ENCODE measurements around the gene FAF1.
"Not testable (repeated sequence)": the region's sequence is repeated elsewhere in the genome, so short reads cannot be mapped to it uniquely, and the experiment has no call there.

The FAF1 gene

GRCh38 chr1:50527987-50528320 lies 432.1 kb downstream of the FAF1 start:
- not testable (repeated sequence) for DNase-seq

DNA sequence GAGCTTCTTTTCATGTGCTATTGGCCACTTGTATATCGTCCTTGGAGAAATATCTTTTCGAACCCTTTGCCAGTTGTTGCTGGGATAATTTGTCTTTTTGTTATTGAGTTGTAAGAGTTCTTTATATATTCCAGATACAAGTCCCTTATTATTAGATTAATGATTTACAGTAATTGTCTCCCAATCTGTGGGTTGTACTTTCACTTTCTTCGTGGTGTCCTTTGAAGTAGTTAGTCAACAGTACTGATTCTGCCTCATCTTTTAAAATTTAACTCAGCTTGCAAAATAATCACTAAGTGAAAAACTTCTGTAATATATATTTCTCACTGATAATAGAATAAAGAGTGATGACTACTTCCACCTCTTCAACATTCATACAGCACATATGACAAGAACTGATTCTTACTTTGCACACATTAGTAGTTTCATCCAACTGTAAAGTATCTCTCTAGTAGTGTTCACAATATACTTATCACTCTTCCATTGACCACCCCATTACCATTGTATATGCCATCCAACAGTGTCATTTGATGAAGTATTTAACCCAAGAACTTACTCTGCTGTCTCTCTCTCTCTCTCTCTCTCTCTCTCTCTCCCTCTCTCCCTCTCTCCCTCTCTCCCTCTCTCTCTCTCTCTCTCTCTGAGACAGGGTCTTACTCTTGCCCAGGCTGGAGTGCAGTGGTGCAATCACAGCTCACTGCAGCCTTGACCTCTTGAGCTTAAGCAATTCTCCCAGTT lies 432.6 kb downstream of the FAF1 start:
- no peak for DNase-seq

DNA sequence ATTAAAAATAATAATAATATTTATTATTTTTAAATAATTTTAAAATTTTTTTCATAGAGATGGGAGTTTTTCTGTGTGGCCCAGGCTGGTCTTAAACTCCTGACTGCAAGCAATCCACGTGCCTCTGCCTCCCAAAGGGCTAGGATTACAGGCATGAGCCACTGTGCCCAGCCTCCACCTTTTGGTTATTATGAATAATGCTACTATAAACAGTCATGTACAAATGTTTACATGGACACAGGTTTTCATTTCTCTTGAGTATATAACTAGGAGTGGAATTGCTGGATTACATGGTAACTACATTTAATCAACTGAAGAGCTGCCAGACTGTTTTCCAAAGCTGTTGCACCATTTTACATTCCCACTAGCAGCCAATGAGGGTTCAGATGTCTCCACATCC lies 433.6 kb downstream of the FAF1 start:
- DNase-seq = no peak

- DNase-seq = no peak
These were observed 436.5 kb downstream of the FAF1 start for GRCh38 chr1:50523548-50523947.

DNA sequence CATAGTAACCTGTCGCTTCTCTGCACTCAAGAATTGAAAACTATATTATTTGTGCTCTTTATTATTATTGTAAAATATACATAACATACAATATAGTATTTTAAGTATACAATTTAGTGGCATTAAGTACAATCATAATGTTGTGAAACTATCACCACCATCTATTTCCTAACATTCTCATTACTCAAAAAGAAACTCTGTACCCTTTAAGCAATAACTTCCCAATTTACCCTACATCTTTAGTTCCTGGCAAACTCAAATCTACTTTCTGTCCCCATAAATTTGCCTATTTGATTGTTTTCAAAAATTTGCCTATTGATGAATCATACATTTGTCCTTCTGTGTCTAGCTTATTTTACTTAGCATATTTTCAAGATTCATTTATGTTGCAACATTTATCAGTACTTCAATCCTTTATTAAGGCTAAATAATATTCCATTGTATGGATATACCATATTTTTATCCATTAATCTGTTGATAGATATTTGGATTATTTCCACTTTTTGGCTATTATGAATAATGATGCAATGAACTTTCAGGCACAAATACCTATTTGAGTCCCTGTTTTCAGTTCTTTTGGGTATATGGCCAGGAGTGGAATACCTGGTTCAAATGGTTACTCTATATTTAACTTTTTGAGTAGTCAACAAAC lies 437.2 kb downstream of the FAF1 start:
- no peak for DNase-seq

- no peak for DNase-seq
These were observed 438.4 kb downstream of the FAF1 start for GRCh38 chr1:50521703-50522102.

- no peak for DNase-seq
These were observed 442.6 kb downstream of the FAF1 start for GRCh38 chr1:50517488-50517887.

- DNase-seq = no peak
These were observed 444.0 kb downstream of the FAF1 start for GRCh38 chr1:50516056-50516455.

DNA sequence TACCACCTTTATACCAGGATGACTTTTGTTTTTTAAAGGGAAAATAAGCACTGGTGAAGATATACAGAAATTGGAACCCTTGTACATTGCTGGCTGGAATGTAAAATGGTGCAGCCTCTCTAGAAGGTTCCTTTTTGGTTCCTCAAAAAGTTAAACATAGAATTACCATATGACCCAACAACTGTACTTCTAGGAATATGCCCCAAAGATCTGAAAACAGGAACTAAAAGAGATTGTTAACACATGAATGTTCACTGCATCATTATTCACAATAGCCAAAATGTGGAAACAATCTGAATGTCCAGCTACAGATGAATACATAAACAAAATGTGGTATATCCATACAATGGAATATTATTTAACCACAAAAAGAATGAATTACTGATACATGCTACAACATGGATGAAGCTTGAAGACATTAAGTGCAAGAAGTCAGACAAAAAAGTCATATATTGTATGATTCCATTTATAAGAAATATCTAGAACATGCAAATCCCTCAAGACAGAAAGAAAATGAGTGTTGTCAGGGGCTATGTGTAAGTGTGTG lies 452.0 kb downstream of the FAF1 start:
- DNase-seq = no peak

- DNase-seq = no peak
These were observed 454.6 kb downstream of the FAF1 start for GRCh38 chr1:50505427-50505826.

GRCh38 chr1:50503515-50503914 lies 456.6 kb downstream of the FAF1 start:
- no peak for DNase-seq

DNA sequence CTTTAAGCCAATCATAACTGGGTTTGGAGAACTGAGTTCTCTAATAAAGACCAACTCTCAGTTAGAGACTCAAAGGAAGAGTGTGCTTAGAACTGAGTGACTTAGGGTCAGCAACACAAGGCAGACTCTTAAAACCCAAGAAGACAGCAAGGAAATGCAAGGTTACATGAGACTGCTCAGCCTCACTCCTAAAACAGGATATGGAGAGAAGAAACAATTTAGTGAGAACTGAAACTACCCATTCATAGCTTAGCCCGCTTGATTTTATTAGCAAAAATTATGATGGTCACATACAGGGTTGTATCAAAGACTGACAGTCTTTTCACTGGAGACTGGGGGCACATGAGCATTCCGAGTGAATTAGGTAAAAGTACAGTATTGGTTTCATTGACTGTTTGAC lies 457.9 kb downstream of the FAF1 start:
- no peak for DNase-seq

- DNase-seq = no peak
These were observed 463.1 kb downstream of the FAF1 start for GRCh38 chr1:50497007-50497406.

DNA sequence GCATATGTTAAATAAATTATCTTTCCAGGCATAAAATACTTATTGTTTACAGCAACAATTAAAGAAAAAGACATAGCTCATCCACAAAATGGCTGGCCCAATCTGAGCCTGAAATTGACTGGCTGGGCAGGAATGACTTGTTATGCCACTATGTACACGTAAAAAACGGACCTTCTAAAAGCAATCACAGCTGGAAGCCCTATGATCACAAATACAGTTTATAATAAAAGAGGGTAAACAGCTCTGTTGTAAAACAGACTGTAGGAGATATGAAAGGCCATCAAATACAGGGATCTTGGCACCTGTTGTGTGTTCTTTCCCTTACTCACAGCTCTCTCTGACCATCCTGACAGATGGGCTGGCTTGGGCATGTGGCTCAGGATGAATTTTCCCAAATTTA lies 466.4 kb downstream of the FAF1 start:
- no peak for DNase-seq

DNA sequence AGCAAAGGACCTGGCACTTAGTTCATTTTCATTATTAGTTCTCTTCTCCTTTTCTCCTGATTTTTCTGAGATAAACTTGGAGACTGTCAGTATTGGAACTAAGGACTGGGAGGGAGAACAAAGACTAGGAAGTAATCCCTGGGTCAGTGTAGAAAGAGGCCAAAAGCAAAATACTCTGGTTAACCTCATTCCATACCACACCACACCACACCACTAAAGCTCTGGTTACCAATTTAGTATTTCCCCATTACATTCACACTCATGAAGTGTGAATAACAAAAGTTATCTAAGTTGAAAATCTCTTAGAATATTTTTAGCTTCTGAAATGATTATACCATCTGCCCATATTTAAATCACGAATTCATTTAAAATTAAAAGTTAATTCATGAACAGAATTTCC lies 467.9 kb downstream of the FAF1 start:
- DNase-seq = no peak

DNA sequence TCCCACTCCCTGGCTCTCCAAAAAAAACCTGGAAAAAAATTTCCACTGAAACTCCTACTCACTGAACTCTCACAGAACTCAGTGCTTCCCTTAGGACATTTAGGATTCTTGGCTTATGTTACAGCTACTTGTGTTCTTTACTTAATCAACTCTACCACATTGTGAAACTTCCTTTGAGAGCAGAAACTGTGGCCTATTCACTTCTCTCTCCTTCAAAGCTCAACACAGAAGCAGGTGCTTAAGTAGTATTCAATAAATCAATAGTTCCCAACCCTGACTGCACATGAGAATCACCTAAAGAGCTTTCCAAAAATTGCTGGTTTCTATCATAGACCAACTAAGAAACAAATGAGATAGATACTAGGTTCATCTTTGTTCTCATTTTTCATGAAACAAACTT lies 468.9 kb downstream of the FAF1 start:
- DNase-seq = no peak

DNA sequence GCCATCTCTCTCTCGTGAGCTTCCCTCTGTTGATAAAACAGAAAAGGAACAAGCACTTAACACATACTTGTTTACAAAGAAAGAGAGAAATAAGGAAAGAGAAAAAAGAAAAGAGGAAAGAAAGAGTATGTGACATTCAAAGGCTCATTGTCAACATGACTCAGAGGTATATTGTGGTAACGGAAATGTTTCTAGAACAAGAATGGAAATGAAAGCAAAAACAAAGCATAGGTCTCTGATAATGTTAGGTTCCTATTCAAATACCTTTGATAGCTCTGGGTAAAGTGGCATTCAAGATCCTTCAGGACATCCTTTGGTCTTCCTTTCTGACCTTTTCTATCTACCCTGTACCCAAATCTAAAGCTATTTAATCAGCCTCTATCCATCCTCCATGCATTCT lies 469.4 kb downstream of the FAF1 start:
- DNase-seq = no peak

DNA sequence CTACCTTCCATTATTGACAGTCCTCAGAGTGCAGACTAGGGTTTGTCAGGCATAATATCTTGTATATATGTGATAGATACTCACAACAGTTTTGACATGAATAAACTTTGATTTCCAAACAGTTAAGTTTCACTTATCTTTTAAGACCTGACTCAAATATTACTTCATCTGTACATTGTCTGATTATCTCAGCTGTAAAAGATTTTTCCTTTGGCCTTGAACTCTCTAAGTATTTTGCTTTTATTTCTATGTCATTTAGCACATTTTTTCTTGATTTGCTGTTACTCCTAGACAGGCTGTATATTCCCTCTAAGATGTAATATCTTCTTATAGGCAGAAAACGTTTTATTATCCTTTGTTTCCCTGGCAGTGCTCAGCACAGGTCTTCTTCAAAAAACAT lies 471.2 kb downstream of the FAF1 start:
- DNase-seq = no peak

DNA sequence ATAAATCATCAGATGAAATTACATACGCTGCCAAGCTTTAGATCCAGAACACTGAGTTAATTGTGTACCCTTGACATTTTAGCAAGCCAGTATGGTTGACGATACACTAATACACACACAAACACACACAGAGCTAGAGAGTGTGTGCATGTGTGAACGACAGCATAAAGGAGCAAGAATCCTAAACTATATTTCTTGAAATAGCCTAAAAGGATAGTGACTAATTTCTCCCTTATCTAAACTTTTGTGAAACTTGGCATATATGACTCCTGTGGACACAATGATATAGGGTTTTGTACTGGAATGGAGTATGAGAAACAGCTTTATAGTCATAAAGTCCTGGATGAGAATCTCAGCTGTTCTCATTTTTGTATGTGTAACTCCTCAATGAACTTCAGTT lies 471.7 kb downstream of the FAF1 start:
- no peak for DNase-seq

- no peak for DNase-seq
These were observed 472.3 kb downstream of the FAF1 start for GRCh38 chr1:50487725-50488124.

DNA sequence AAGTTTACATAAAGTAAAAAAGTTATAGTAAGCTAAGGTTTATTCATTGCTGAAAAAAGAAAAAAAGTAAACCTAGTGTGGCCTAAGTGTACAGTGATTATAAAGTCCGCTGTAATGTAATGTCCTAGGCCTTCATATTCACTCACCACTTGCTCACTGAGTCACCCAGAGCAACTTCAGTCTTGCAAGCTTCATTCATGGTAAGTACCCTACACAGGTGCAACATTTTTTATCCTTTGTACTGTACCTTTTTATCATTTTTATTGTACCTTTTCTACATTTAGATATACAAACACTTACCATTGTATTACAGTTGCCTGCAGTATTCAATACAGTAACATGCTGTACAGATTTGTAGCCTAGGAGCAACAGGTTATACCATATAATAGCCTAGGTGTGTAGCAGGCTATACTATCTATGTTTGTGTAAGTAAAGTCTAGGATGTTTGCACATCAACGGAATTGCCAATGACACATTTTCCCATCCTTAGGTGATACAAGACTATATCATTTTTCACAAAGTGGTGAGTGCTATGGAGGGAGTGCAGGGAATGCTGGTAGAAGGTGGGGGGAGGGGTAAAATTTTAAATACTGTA lies 478.8 kb downstream of the FAF1 start:
- DNase-seq = no peak

GRCh38 chr1:50476800-50477199 lies 483.3 kb downstream of the FAF1 start:
- DNase-seq = no peak

GRCh38 chr1:50474859-50475809 lies 484.9 kb downstream of the FAF1 start:
- no peak for DNase-seq
